22Rv1 (cell line): ENCODE measurements around the gene PLOD3.

Experiments used
- CTCF ChIP-seq: fragments of 450-650 bp; IDR thresholded peaks from 2 replicates; pipeline ENCODE4 v1.5.1; 2017; ENCODE audit warnings: mild to moderate bottlenecking
- ZFX ChIP-seq: fragments of 450-650 bp; IDR thresholded peaks from 2 replicates; pipeline ENCODE4 v1.6.1; 2017; ENCODE audit warnings: antibody characterized with exemption, borderline replicate concordance

- no peak for TF ChIP-seq CTCF
- TF ChIP-seq ZFX, result no peak
These were observed 21.1 kb upstream of the PLOD3 start for GRCh38 chr7:101238226-101239182.
